H1 (cell line): ENCODE data around the gene TAF15. TPM values are rescaled to one million over a fixed set of nuclear protein-coding genes. Genes with fewer than 3 reads are reported as not detected.

Experiments
- CTCF ChIA-PET: fragments of 300-600 bp; sonication (Branson Sonifier 250); formaldehyde crosslinking; loops from one replicate; lab custom pipeline; 2021; ENCODE audit not compliant: partially characterized antibody; lab: Charles Lee
- POLR2A ChIA-PET: fragments of 300-600 bp; sonication (Branson Sonifier 250); formaldehyde crosslinking; loops from one replicate; lab custom pipeline; 2021; ENCODE audit warnings: inconsistent platforms; ENCODE audit not compliant: partially characterized antibody; lab: Charles Lee
- DNase-seq, 2 experiments: peaks; one replicate each; pipeline versions ENCODE4 v3.0.0 to v3.0.0-alpha.2; 2010 to 2022; ENCODE audit warnings: low spot score in 2 of 2, low read depth in 1 of 2, mixed read lengths in 1 of 2
- FAIRE-seq: peaks from 2 replicates; lab custom pipeline; 2011; peaks lifted over from hg19 to GRCh38; lab: Jason Lieb, UNC
- H2AFZ ChIP-seq: 2 replicates; pipeline ENCODE4 v1.8.1; 2012; ENCODE audit warnings: low read length, inconsistent platforms
- H2AK5ac ChIP-seq: 2 replicates; pipeline ENCODE4 v1.6.1; 2013; ENCODE audit warnings: low read depth, low read length
- H2BK120ac ChIP-seq: replicated peaks from 2 replicates; pipeline ENCODE3; 2013; ENCODE audit warnings: low read depth, low read length, inconsistent platforms
- H2BK12ac ChIP-seq: 2 replicates; pipeline ENCODE4 v1.6.1; 2013; ENCODE audit warnings: low read depth, low read length
- H2BK15ac ChIP-seq: 2 replicates; pipeline ENCODE4 v1.6.1; 2013; ENCODE audit warnings: low read length
- H2BK20ac ChIP-seq: 2 replicates; pipeline ENCODE4 v1.6.1; 2013; ENCODE audit warnings: low read length
- H2BK5ac ChIP-seq: 2 replicates; pipeline ENCODE4 v1.6.1; 2013; ENCODE audit warnings: low read depth, low read length
- H3K14ac ChIP-seq: 2 replicates; pipeline ENCODE4 v1.6.1; 2013; ENCODE audit warnings: inconsistent platforms; ENCODE audit not compliant: insufficient read length
- H3K18ac ChIP-seq: 2 replicates; pipeline ENCODE4 v1.6.1; 2013; ENCODE audit warnings: low read length; ENCODE audit errors: extremely low read depth
- H3K23ac ChIP-seq: 2 replicates; pipeline ENCODE4 v1.6.1; 2013; ENCODE audit warnings: inconsistent platforms; ENCODE audit not compliant: insufficient read length
- H3K23me2 ChIP-seq: 2 replicates; pipeline ENCODE4 v1.6.1; 2013; ENCODE audit warnings: low read depth, low read length
- H3K27ac ChIP-seq: 2 replicates; pipeline ENCODE4 v1.6.1; 2011; ENCODE audit warnings: low read depth, low read length, inconsistent platforms
- H3K27me3 ChIP-seq, 4 experiments: replicated peaks in 1 of 4; 1 replicate in 1 of 4; 2 replicates in 3 of 4; pipeline versions ENCODE4 v1.6.1 to v1.8.1; 2011 to 2013; ENCODE audit warnings: low read length in 3 of 4, mild to moderate bottlenecking in 3 of 4, inconsistent platforms in 2 of 4, mixed read lengths in 2 of 4, moderate library complexity in 1 of 4; ENCODE audit not compliant: control insufficient read depth in 3 of 4, insufficient read depth in 3 of 4; ENCODE audit errors: extremely low read depth in 1 of 4
- H3K36me3 ChIP-seq, 4 experiments: 2 replicates each; pipeline versions ENCODE4 v1.6.1 to v1.8.1; 2011 to 2013; ENCODE audit warnings: mild to moderate bottlenecking in 4 of 4, low read length in 3 of 4, moderate library complexity in 2 of 4, control low read depth in 1 of 4, inconsistent platforms in 1 of 4; ENCODE audit not compliant: insufficient read depth in 4 of 4, control insufficient read depth in 2 of 4
- H3K4ac ChIP-seq: replicated peaks from 2 replicates; pipeline ENCODE3; 2013; ENCODE audit warnings: low read length, low read depth, mixed read lengths, inconsistent platforms; ENCODE audit not compliant: insufficient read length
- H3K4me1 ChIP-seq, 4 experiments: replicated peaks in 1 of 4; 1 replicate in 1 of 4; 2 replicates in 3 of 4; pipeline versions ENCODE4 v1.6.1 to v1.8.1; 2011 to 2013; ENCODE audit warnings: low read length in 3 of 4, inconsistent platforms in 2 of 4, mixed read lengths in 1 of 4; ENCODE audit not compliant: insufficient read depth in 4 of 4, control insufficient read depth in 3 of 4
- H3K4me2 ChIP-seq, 2 experiments: 2 replicates each; pipeline versions ENCODE4 v1.6.1 to v1.8.1; 2011 to 2013; ENCODE audit warnings: low read depth in 2 of 2, low read length in 2 of 2, control low read depth in 1 of 2, inconsistent platforms in 1 of 2, mild to moderate bottlenecking in 1 of 2; ENCODE audit not compliant: insufficient read depth in 1 of 2
- H3K4me3 ChIP-seq, 4 experiments: fragments of 200-600, 300-600 bp in 1 of 4; sonication (generic), shearing (Covaris generic), sonication (Bioruptor Twin) in 1 of 4; 2 replicates each; pipeline versions ENCODE4 v1.5.1 to v1.8.1; 2011 to 2016; ENCODE audit warnings: low read length in 4 of 4, low read depth in 3 of 4, control low read depth in 2 of 4, inconsistent platforms in 2 of 4, mild to moderate bottlenecking in 2 of 4, mixed read lengths in 1 of 4, moderate library complexity in 1 of 4; ENCODE audit not compliant: insufficient read depth in 2 of 4; ENCODE audit errors: extremely low read depth in 1 of 4
- H3K56ac ChIP-seq: replicated peaks from 2 replicates; pipeline ENCODE3; 2013; ENCODE audit warnings: low read depth, mild to moderate bottlenecking, mixed read lengths, low read length, inconsistent platforms; ENCODE audit not compliant: insufficient read length
- H3K79me1 ChIP-seq: 2 replicates; pipeline ENCODE4 v1.6.1; 2013; ENCODE audit warnings: low read depth, low read length, control low read depth
- H3K79me2 ChIP-seq, 2 experiments: 2 replicates each; pipeline versions ENCODE4 v1.6.1 to v1.8.1; 2012 to 2013; ENCODE audit warnings: low read length in 2 of 2, mild to moderate bottlenecking in 2 of 2, inconsistent platforms in 1 of 2; ENCODE audit not compliant: insufficient read depth in 2 of 2, control insufficient read depth in 1 of 2
- H3K9ac ChIP-seq, 4 experiments: replicated peaks in 1 of 4; 1 replicate in 1 of 4; 2 replicates in 3 of 4; pipeline versions ENCODE4 v1.6.1 to v1.8.1; 2011 to 2013; ENCODE audit warnings: low read depth in 3 of 4, low read length in 3 of 4, control low read depth in 2 of 4, mild to moderate bottlenecking in 2 of 4, moderate library complexity in 2 of 4, inconsistent platforms in 1 of 4; ENCODE audit errors: extremely low read depth in 1 of 4
- H3K9me3 ChIP-seq, 2 experiments: 2 replicates each; pipeline versions ENCODE4 v1.6.1 to v1.8.1; 2012 to 2013; ENCODE audit warnings: mild to moderate bottlenecking in 2 of 2, moderate library complexity in 2 of 2, control low read depth in 1 of 2, inconsistent platforms in 1 of 2, low read depth in 1 of 2, low read length in 1 of 2, mixed read lengths in 1 of 2; ENCODE audit not compliant: insufficient read depth in 2 of 2
- H4K20me1 ChIP-seq, 2 experiments: replicated peaks in 1 of 2; 2 replicates each; pipeline versions ENCODE3 to v1.8.1; 2011 to 2013; ENCODE audit warnings: inconsistent platforms in 2 of 2, low read length in 2 of 2, mild to moderate bottlenecking in 1 of 2; ENCODE audit not compliant: insufficient read depth in 2 of 2, control insufficient read depth in 1 of 2
- H4K5ac ChIP-seq: 2 replicates; pipeline ENCODE4 v1.6.1; 2013; ENCODE audit warnings: low read length, low read depth, mixed read lengths, inconsistent platforms; ENCODE audit not compliant: insufficient read length
- H4K8ac ChIP-seq: 2 replicates; pipeline ENCODE4 v1.8.0; 2013; ENCODE audit warnings: mild to moderate bottlenecking, moderate library complexity, low read length, inconsistent platforms; ENCODE audit not compliant: insufficient read depth; ENCODE audit errors: extremely low read depth
- H4K91ac ChIP-seq: replicated peaks from 2 replicates; pipeline ENCODE3; 2013; ENCODE audit warnings: low read length, mixed read lengths, inconsistent platforms; ENCODE audit not compliant: insufficient read length
- ASH2L ChIP-seq: fragments of 200-600, 300-600 bp; sonication (generic); IDR thresholded peaks from one replicate; pipeline ENCODE4 v1.7.1; 2017; ENCODE audit warnings: low read length
- BRCA1 ChIP-seq: IDR thresholded peaks from 2 replicates; pipeline ENCODE4 v1.6.1; 2012; ENCODE audit warnings: low read depth, low read length, improper control_type of control experiment
- CBX5 ChIP-seq: fragments of 300-800, 300-1000 bp; sonication (generic); IDR thresholded peaks from 2 replicates; pipeline ENCODE4 v1.7.1; 2016; ENCODE audit warnings: antibody characterized with exemption, low read length, low read depth
- HDAC2 ChIP-seq, 2 experiments: fragments of 300-600 bp in 1 of 2; sonication (generic) in 1 of 2; IDR thresholded peaks; 2 replicates each; pipeline ENCODE4 v1.6.1; 2011 to 2012; ENCODE audit warnings: low read depth in 2 of 2, low read length in 2 of 2, mild to moderate bottlenecking in 2 of 2, moderate library complexity in 2 of 2, borderline replicate concordance in 1 of 2, inconsistent platforms in 1 of 2
- KDM1A ChIP-seq: fragments of 200-600, 300-600 bp; sonication (generic); IDR thresholded peaks from 2 replicates; pipeline ENCODE4 v1.7.1; 2016; ENCODE audit warnings: mild to moderate bottlenecking, low read length, borderline replicate concordance
- KDM4A ChIP-seq: IDR thresholded peaks from one replicate; pipeline ENCODE4 v1.7.1; 2012; ENCODE audit warnings: low read depth, mild to moderate bottlenecking, moderate library complexity, low read length, inconsistent platforms; ENCODE audit not compliant: severe bottlenecking
- SAP30 ChIP-seq: fragments of 300-600 bp; sonication (generic); IDR thresholded peaks from 2 replicates; pipeline ENCODE4 v1.7.1; 2012; ENCODE audit warnings: low read length, moderate library complexity, mild to moderate bottlenecking, inconsistent platforms; ENCODE audit not compliant: insufficient read depth, insufficient replicate concordance
- SIN3A ChIP-seq, 2 experiments: IDR thresholded peaks in 1 of 2; conservative IDR thresholded peaks in 1 of 2; 2 replicates each; pipeline ENCODE4 v1.6.1; 2011 to 2012; ENCODE audit warnings: low read length in 2 of 2, improper control_type of control experiment in 1 of 2, low read depth in 1 of 2, mild to moderate bottlenecking in 1 of 2
- TAF7 ChIP-seq: optimal IDR thresholded peaks from 2 replicates; pipeline ENCODE3; 2011; ENCODE audit warnings: low read depth, mild to moderate bottlenecking, inconsistent platforms, low read length, moderate library complexity, borderline replicate concordance
- WGBS, 2 experiments: shearing (Covaris generic) in 1 of 2; methylation state at CpG; one replicate each; pipeline versions ENCODE4 v1.1.6 to v1.1.7; 2013 to 2015; ENCODE audit warnings: low lambda C conversion rate in 2 of 2, mixed read lengths in 2 of 2, inconsistent platforms in 1 of 2, low coverage in 1 of 2, missing lambda C conversion rate in 1 of 2; ENCODE audit not compliant: insufficient replicate concordance in 2 of 2, insufficient coverage in 1 of 2, insufficient read length in 1 of 2; ENCODE audit errors: extremely low coverage in 1 of 2, missing lambda C conversion rate in 1 of 2; 5-methylcytosine and 5-hydroxymethylcytosine counted together
- polyA plus RNA-seq, 7 experiments: library from polyadenylated mRNA; depleted of rRNA in 3 of 7; stranded (reverse) in 5 of 7; unstranded in 2 of 7; fragments of >200 nt in 5 of 7; fragments of 200-250 nt in 2 of 7; gene quantifications; 1 replicate in 5 of 7; 2 replicates in 1 of 7; 4 replicates in 1 of 7; pipeline versions ENCODE4 v1.2.1 to v1.2.3, GENCODE V29; 2011 to 2013; ENCODE audit warnings: missing spikeins in 2 of 7, mixed read lengths in 2 of 7
- total RNA-seq: library from RNA; stranded (reverse); fragmentation: NEBNext Ultra II Directional; extraction: Animal tissue kit (Norgen Biotek cat#: 25700); gene quantifications from 2 replicates; pipeline ENCODE4 v1.2.1, GENCODE V29; 2021

Gene TAF15
- total and polyA plus RNA-seq, 2 of the 8 experiments (the other 6 are each of a cell fraction or from before 2014, with no cell fraction given): 80.1 to 338 TPM

DNA sequence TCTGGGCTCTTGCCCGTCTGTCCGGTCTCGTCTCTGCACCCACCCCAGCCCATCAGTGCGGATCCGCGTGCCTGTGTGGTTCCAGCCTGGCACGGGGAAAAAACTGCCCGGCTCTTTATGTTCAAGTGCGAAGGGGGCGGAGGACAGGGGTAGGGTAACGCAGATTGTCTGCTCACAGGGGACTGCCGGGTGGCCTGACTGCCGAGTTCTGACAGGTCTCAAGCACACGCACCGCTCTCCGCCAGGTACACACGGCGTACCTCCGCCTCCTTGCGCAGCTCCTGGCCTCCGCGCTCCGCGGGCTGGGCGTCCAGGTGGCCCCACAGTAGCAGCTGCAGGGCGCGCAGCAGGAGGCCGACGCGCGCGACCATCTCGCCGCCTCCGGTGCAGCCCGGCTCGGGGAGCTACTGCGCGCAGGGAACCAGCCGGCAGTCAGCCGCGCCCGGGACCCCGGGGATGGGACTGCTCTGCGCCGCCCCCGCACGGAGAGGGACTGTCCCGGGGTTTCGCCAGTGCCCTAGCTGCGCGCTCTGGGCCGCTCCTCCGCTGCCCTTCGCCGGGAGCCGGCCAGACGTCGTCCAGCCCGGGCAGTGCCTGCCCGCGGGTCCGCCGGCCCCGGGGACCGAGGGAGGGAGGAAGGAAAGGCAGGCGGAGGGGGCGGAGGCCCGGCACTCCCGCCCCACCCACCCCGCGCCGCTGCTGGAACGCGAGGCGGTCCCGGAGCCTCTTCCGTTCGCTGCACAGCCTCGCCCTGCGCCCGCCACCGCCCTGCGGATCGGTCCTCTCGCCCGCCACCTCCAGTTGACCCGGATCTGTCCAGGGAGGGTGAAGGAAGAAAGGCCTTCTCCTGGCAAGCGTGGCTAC lies 14.0 kb upstream of the TAF15 start, which contains the start of gene MMP28:
TSS of gene MMP28 (minus strand) at position 635 of the 864 bp plus-strand sequence. CDS start at position 371, 264 bp downstream.
- Histone ChIP-seq H3K18ac (no peak within 1 kb of the TSS; the same call in 1 of the 2 replicates), H3K27me3 (peaks cover 23 to 54% (median 43%) of the 10 kb centered on the region in 4 experiments), H2AFZ (peak within 1 kb of the TSS; percentile 12; the same call in 1 of the 2 replicates), H4K5ac (no peak within 1 kb of the TSS), H3K14ac (no peak within 1 kb of the TSS), H3K36me3 (no peaks in the 10 kb centered on the region), H4K8ac (peak within 1 kb of the TSS; percentile 9; the same call in 1 of the 2 replicates), H3K4me1 (peaks cover 0 to 10% (median 5%) of the 10 kb centered on the region in 4 experiments; a peak in 5 of 7 replicates), H2BK12ac (no peak within 1 kb of the TSS; the same call in 1 of the 2 replicates), H3K56ac (no peak within 1 kb of the TSS), H3K9ac (peak within 1 kb of the TSS in 1 of 4 experiments; percentile 60; a peak in 3 of 7 replicates), H3K79me2 (no peaks in the 10 kb centered on the region), H3K9me3 (no peaks in the 10 kb centered on the region), H2BK120ac (no peak within 1 kb of the TSS), H3K79me1 (no peaks in the 10 kb centered on the region), H3K4ac (no peak within 1 kb of the TSS), H2AK5ac (no peak within 1 kb of the TSS), H4K91ac (no peak within 1 kb of the TSS), H3K23me2 (peaks cover 11% of the 10 kb centered on the region; the same call in 1 of the 2 replicates), H3K27ac (no peak within 1 kb of the TSS), H3K4me2 (peak within 1 kb of the TSS; percentile 59 to 99), H3K23ac (no peak within 1 kb of the TSS), H2BK15ac (no peak within 1 kb of the TSS), H2BK20ac (no peak within 1 kb of the TSS), H2BK5ac (no peak within 1 kb of the TSS), H3K4me3 (peak within 1 kb of the TSS; percentile 27 to 66 (median 60)), H4K20me1 (peaks cover 2% of the 10 kb centered on the region in 2 experiments)
- FAIRE-seq (no peak), DNase-seq (peak in 1 of 2 experiments; percentile 81)
- ChIA-PET CTCF (interaction anchor here (0.7 to 11.7 kb wide), 6 partner anchors 10 to 28 kb away, joined by 3 to 179 read pairs (median 14); partner anchors contain the start of genes C17orf50 and TAF15), POLR2A (interaction anchor here (0.6 to 7.5 kb wide), 2 partner anchors 14 to 125 kb away, joined by 3 to 50 read pairs; partner anchors contain the start of gene TAF15)
- WGBS, 2 experiments: 2% methylated on average over 50 of the region's 89 CpGs; no CpG with 5 or more reads in 1 of the 2 experiments
- peak; percentile 75 for TF ChIP-seq KDM4A
- TF ChIP-seq SAP30: no peak
- TF ChIP-seq TAF7: no peak
- TF ChIP-seq CBX5: no peak
- TF ChIP-seq HDAC2 (IDR thresholded peaks at IDR 0.05; ENCODE audit: borderline replicate concordance in 1 of 2, low read depth in 2 of 2, low read length in 2 of 2): peak in 1 of 2 experiments; percentile 44; a peak in 1 of 4 replicates
- peak; percentile 63 for TF ChIP-seq ASH2L
- TF ChIP-seq BRCA1: no peak
- peak; percentile 19 to 32; a peak in 1 of 4 replicates for TF ChIP-seq SIN3A (conservative IDR thresholded peaks at IDR 0.05 in 1 of 2, IDR thresholded peaks at IDR 0.05 in 1 of 2; ENCODE audit: low read depth in 1 of 2, low read length in 2 of 2)
- peak; percentile 27; the same call in 1 of the 2 replicates for TF ChIP-seq KDM1A
